Smooth muscle cell (in vitro differentiated cells): ENCODE results near the gene OR10V1. TPM values are rescaled to one million over a fixed set of nuclear protein-coding genes. Genes with fewer than 3 reads are reported as not detected.

Experiments used
- DNase-seq: peaks from one replicate; lab custom pipeline; 2025; ENCODE audit not compliant: unreplicated experiment; lab: John Stamatoyannopoulos, UW
- H2AFZ ChIP-seq: fragments of 200-600 bp; sonication (generic); 2 replicates; pipeline ENCODE4 v1.6.0; 2016; ENCODE audit warnings: antibody characterized with exemption, low read depth, mild to moderate bottlenecking
- H3F3A ChIP-seq: fragments of 200-600 bp; sonication (generic); 2 replicates; pipeline ENCODE4 v1.6.0; 2017; ENCODE audit warnings: antibody characterized with exemption, low read depth
- H3K27ac ChIP-seq: fragments of 200-600 bp; sonication (generic); 2 replicates; pipeline ENCODE4 v1.5.1; 2016; ENCODE audit warnings: low read depth, mild to moderate bottlenecking
- H3K27me3 ChIP-seq: fragments of 200-600 bp; sonication (generic); 2 replicates; pipeline ENCODE4 v1.6.1; 2016; ENCODE audit warnings: low read depth, mild to moderate bottlenecking
- H3K36me3 ChIP-seq: fragments of 200-600 bp; sonication (generic); 2 replicates; pipeline ENCODE4 v1.5.1; 2016; ENCODE audit warnings: low read depth
- H3K4me1 ChIP-seq: fragments of 200-600 bp; sonication (generic); 2 replicates; pipeline ENCODE4 v1.5.1; 2016; ENCODE audit warnings: low read depth
- H3K4me2 ChIP-seq: fragments of 200-600 bp; sonication (generic); 2 replicates; pipeline ENCODE4 v1.6.0; 2016; ENCODE audit warnings: mild to moderate bottlenecking
- H3K4me3 ChIP-seq: fragments of 200-600 bp; sonication (generic); 2 replicates; pipeline ENCODE4 v1.5.1; 2016; ENCODE audit warnings: mild to moderate bottlenecking
- H3K79me2 ChIP-seq: fragments of 200-600 bp; sonication (generic); 2 replicates; pipeline ENCODE4 v1.6.0; 2016; ENCODE audit warnings: low read depth, mild to moderate bottlenecking
- H3K9ac ChIP-seq: fragments of 200-600 bp; sonication (generic); 2 replicates; pipeline ENCODE4 v1.6.0; 2016; ENCODE audit warnings: low read depth
- H3K9me3 ChIP-seq: fragments of 200-600 bp; sonication (generic); replicated peaks from 2 replicates; pipeline ENCODE4 v1.5.1; 2016; ENCODE audit warnings: low read depth
- H4K20me1 ChIP-seq: fragments of 200-600 bp; sonication (generic); 2 replicates; pipeline ENCODE4 v1.6.0; 2016; ENCODE audit warnings: low read depth
- CTCF ChIP-seq: fragments of 200-600 bp; sonication (generic); IDR thresholded peaks from 2 replicates; pipeline ENCODE4 v1.5.1; 2017; ENCODE audit warnings: borderline replicate concordance, mild to moderate bottlenecking, antibody characterized with exemption; ENCODE audit not compliant: insufficient read depth, poor library complexity, severe bottlenecking
- WGBS: methylation state at CpG from one replicate; pipeline ENCODE4 v1.1.7; 2016; ENCODE audit warnings: low lambda C conversion rate; 5-methylcytosine and 5-hydroxymethylcytosine counted together
- polyA plus RNA-seq: library from polyadenylated mRNA; unstranded; fragments of >200 nt; fragmentation: Nextera tagmentation; extraction: Ambion mirVana; gene quantifications from 2 replicates; pipeline ENCODE4 v1.2.1, GENCODE V29; 2016
- total RNA-seq: library from RNA; depleted of rRNA; stranded (reverse); fragments of >200 nt; gene quantifications from 2 replicates; pipeline ENCODE4 v1.2.3, GENCODE V29; 2014

OR10V1 gene
- total and polyA plus RNA-seq, 2 experiments from 2014 or later = not detected

GRCh38 chr11:59678118-59678812, 35.4 kb downstream of the OR10V1 start:
- Histone ChIP-seq H3K27ac (no peak overlapping the region), H3K36me3 (no peaks in the 10 kb centered on the region), H3K9me3 (no peaks in the 10 kb centered on the region), H3K4me1 (peaks cover 6% of the 10 kb centered on the region), H3K79me2 (no peaks in the 10 kb centered on the region), H3K27me3 (no peaks in the 10 kb centered on the region), H4K20me1 (no peaks in the 10 kb centered on the region), H3K4me3 (no peak overlapping the region), H3K9ac (no peak overlapping the region), H3F3A (peaks cover 6% of the 10 kb centered on the region), H2AFZ (no peak overlapping the region), H3K4me2 (no peak overlapping the region)
- TF ChIP-seq CTCF = no peak
- 97% methylated on average over 2 of the region's 2 CpGs for WGBS
- DNase-seq = no peak

GRCh38 chr11:59676205-59676604, 37.4 kb downstream of the OR10V1 start:
- Histone ChIP-seq H3K79me2 (no peaks in the 10 kb centered on the region), H2AFZ (no peak overlapping the region), H4K20me1 (no peaks in the 10 kb centered on the region), H3F3A (peaks cover 6% of the 10 kb centered on the region), H3K4me1 (peaks cover 5% of the 10 kb centered on the region), H3K4me2 (no peak overlapping the region), H3K27ac (no peak overlapping the region), H3K36me3 (no peaks in the 10 kb centered on the region), H3K27me3 (no peaks in the 10 kb centered on the region), H3K9me3 (no peaks in the 10 kb centered on the region), H3K9ac (no peak overlapping the region), H3K4me3 (no peak overlapping the region)
- no peak for TF ChIP-seq CTCF
- no peak for DNase-seq
- 91% methylated on average over 8 of the region's 8 CpGs for WGBS

- H3F3A ChIP-seq = peaks cover 7% of the 10 kb centered on the region
- H3K27me3 ChIP-seq = no peaks in the 10 kb centered on the region
- H4K20me1 ChIP-seq = no peaks in the 10 kb centered on the region
- DNase-seq = no peak
- no peaks in the 10 kb centered on the region for H3K9me3 ChIP-seq
- no peak overlapping the region for H3K4me3 ChIP-seq
- no peak overlapping the region for H3K4me2 ChIP-seq
- no peaks in the 10 kb centered on the region for H3K36me3 ChIP-seq
- TF ChIP-seq CTCF = no peak
- H3K9ac ChIP-seq = no peak overlapping the region
- 84% methylated on average over 2 of the region's 2 CpGs for WGBS
- H3K79me2 ChIP-seq = no peaks in the 10 kb centered on the region
- H3K27ac ChIP-seq = no peak overlapping the region
- H2AFZ ChIP-seq = no peak overlapping the region
- peaks cover 6% of the 10 kb centered on the region for H3K4me1 ChIP-seq
Observed at GRCh38 chr11:59674291-59674690, 39.4 kb downstream of the OR10V1 start.

DNA sequence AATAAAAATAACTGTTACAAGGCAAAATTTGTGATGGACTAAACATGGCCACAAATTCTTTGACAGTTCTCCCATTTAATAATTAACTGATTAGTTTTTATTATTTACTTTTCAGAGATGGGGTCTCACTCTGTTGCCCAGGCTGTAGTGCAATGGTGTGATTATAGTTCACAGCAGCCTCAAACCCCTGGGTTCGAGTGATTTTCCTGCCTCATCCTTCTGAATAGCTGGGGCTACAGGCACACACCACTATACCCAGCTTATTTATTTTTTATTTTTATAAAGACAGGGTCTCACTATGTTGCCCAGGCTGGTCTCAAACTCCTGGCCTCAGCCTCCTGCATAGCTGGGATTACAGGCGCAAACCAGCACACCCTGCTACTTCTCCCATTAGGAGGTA, 40.4 kb downstream of the OR10V1 start:
- Histone ChIP-seq H3K9me3 (no peaks in the 10 kb centered on the region), H3K4me3 (no peak overlapping the region), H3K27me3 (no peaks in the 10 kb centered on the region), H3K9ac (no peak overlapping the region), H3K79me2 (peaks cover 5% of the 10 kb centered on the region), H3K36me3 (no peaks in the 10 kb centered on the region), H3K4me2 (no peak overlapping the region), H3F3A (peaks cover 7% of the 10 kb centered on the region), H3K27ac (no peak overlapping the region), H2AFZ (no peak overlapping the region), H3K4me1 (peaks cover 6% of the 10 kb centered on the region), H4K20me1 (no peaks in the 10 kb centered on the region)
- TF ChIP-seq CTCF = no peak
- DNase-seq = no peak
- WGBS = 79% methylated on average over 2 of the region's 2 CpGs
